Measurements from ENCODE around the gene PARD6A. TPM values are rescaled to one million over a fixed set of nuclear protein-coding genes. Genes with fewer than 3 reads are reported as not detected.
"Not testable (repeated sequence)": the region's sequence is repeated elsewhere in the genome, so short reads cannot be mapped to it uniquely, and the experiment has no call there.

PARD6A gene
- total RNA-seq, 1 experiment from 2014 or later = 4.4 TPM

- CTCF ChIA-PET = interaction anchor here (0.5 kb wide), 1 partner anchor 249 kb away, joined by 4 read pairs; no protein-coding TSS in a partner anchor
Observed at GRCh38 chr16:67683767-67684166, 23.0 kb downstream of the PARD6A start.

GRCh38 chr16:67685388-67686112 is 24.8 kb downstream of the PARD6A start:
- Histone ChIP-seq H3K4me1 (replicated peaks; ENCODE audit: insufficient read depth) (no peaks in the 10 kb centered on the region), H3K9me3 (ENCODE audit: insufficient read depth, low read depth) (no peaks in the 10 kb centered on the region), H3K27me3 (ENCODE audit: insufficient read depth, low read depth) (no peaks in the 10 kb centered on the region), H4K20me1 (ENCODE audit: insufficient read depth) (no peaks in the 10 kb centered on the region), H3K4me3 (no peak overlapping the region), H3F3A (ENCODE audit: insufficient read depth, low read depth) (peaks cover 3% of the 10 kb centered on the region; the same call in 1 of the 2 replicates), H3K9me2 (ENCODE audit: insufficient read depth) (no peaks in the 10 kb centered on the region), H3K36me3 (ENCODE audit: low read depth) (no peaks in the 10 kb centered on the region), H3K4me2 (no peak overlapping the region), H3K79me2 (ENCODE audit: low read depth) (no peaks in the 10 kb centered on the region), H3K27ac (no peak overlapping the region), H2AFZ (no peak overlapping the region)
- DNase-seq = no peak
- intact Hi-C loops (cut with micrococcal nuclease; ENCODE audit: unreplicated experiment) = no loop called here
- TF ChIP-seq CTCF (conservative IDR thresholded peaks at IDR 0.05) (no peak), EZH2 (IDR thresholded peaks at IDR 0.05; ENCODE audit: low read depth) (no peak)
- ChIA-PET POLR2A (ENCODE audit: unreplicated experiment) (no interaction called here), CTCF (no interaction called here)
- BruUV-seq (replicated peaks) = no TSS peak

More at GRCh38 chr16:67683767-67684166, 23.0 kb downstream of the PARD6A start:
- Histone ChIP-seq H3K9me2 (ENCODE audit: insufficient read depth) (no peaks in the 10 kb centered on the region), H2AFZ (no peak overlapping the region), H3K36me3 (ENCODE audit: low read depth) (no peaks in the 10 kb centered on the region), H3K4me3 (no peak overlapping the region), H3K79me2 (ENCODE audit: low read depth) (no peaks in the 10 kb centered on the region), H3K4me1 (replicated peaks; ENCODE audit: insufficient read depth) (no peaks in the 10 kb centered on the region), H3K9me3 (ENCODE audit: insufficient read depth, low read depth) (no peaks in the 10 kb centered on the region), H4K20me1 (ENCODE audit: insufficient read depth) (no peaks in the 10 kb centered on the region), H3K27ac (no peak overlapping the region), H3K4me2 (no peak overlapping the region), H3K27me3 (ENCODE audit: insufficient read depth, low read depth) (no peaks in the 10 kb centered on the region), H3F3A (ENCODE audit: insufficient read depth, low read depth) (no peaks in the 10 kb centered on the region)
- BruUV-seq (replicated peaks) = no TSS peak
- DNase-seq = no peak
- TF ChIP-seq EZH2 (IDR thresholded peaks at IDR 0.05; ENCODE audit: low read depth) (no peak), CTCF (conservative IDR thresholded peaks at IDR 0.05) (no peak)
- intact Hi-C loops (cut with micrococcal nuclease; ENCODE audit: unreplicated experiment) = no loop called here
- POLR2A ChIA-PET (ENCODE audit: unreplicated experiment) = no interaction called here

- peaks cover 14% of the 10 kb centered on the region; the same call in 1 of the 2 replicates for H3K79me2 ChIP-seq (ENCODE audit: low read depth)
- intact Hi-C loops (cut with micrococcal nuclease; ENCODE audit: unreplicated experiment); H3K4me2 ChIP-seq; H3K27me3 ChIP-seq (ENCODE audit: insufficient read depth, low read depth); H2AFZ ChIP-seq; CTCF ChIA-PET; H3K4me3 ChIP-seq; H4K20me1 ChIP-seq (ENCODE audit: insufficient read depth); H3K36me3 ChIP-seq (ENCODE audit: low read depth); BruUV-seq (replicated peaks); H3K27ac ChIP-seq; H3K9me2 ChIP-seq (ENCODE audit: insufficient read depth); H3K9me3 ChIP-seq (ENCODE audit: insufficient read depth, low read depth); POLR2A ChIA-PET (ENCODE audit: unreplicated experiment): not testable (repeated sequence)
- peak in 1 of 2 experiments; percentile 40 for DNase-seq
- H3K4me1 ChIP-seq (replicated peaks; ENCODE audit: insufficient read depth) = peaks cover 23% of the 10 kb centered on the region
- H3F3A ChIP-seq (ENCODE audit: insufficient read depth, low read depth) = peaks cover 19% of the 10 kb centered on the region; the same call in 1 of the 2 replicates
Observed at GRCh38 chr16:67693517-67694285, 32.9 kb downstream of the PARD6A start.
